Hindlimb muscle (tissue), 1 donor: Measurements from ENCODE around the gene AHRR. TPM values are rescaled to one million over a fixed set of nuclear protein-coding genes. Genes with fewer than 3 reads are reported as not detected.

ENCODE experiments used
- DNase-seq: peaks from one replicate; pipeline ENCODE4 v3.0.0-alpha.2; 2013
- polyA plus RNA-seq: library from polyadenylated mRNA; unstranded; fragments of 120-200 nt; gene quantifications from one replicate; pipeline ENCODE4 v1.2.1, GENCODE V29; 2013; ENCODE audit not compliant: insufficient read length

The AHRR gene
- polyA plus RNA-seq, 1 donor: 2.3 TPM

- no peak for DNase-seq
Measured at GRCh38 chr5:417301-418161, 96.0 kb downstream of the AHRR start.

- no peak for DNase-seq
Measured at GRCh38 chr5:418162-419121, 96.9 kb downstream of the AHRR start.

- no peak for DNase-seq
Measured at GRCh38 chr5:419970-420369, 98.5 kb downstream of the AHRR start.

- no peak for DNase-seq
Measured at GRCh38 chr5:420632-421286, 99.2 kb downstream of the AHRR start.

- no peak for DNase-seq
Measured at GRCh38 chr5:421287-421880, 99.9 kb downstream of the AHRR start.

- no peak for DNase-seq
Measured at GRCh38 chr5:421901-422300, 100.4 kb downstream of the AHRR start.

GRCh38 chr5:422323-423232 lies 101.1 kb downstream of the AHRR start:
- DNase-seq: no peak

GRCh38 chr5:423233-423565 lies 101.7 kb downstream of the AHRR start:
- DNase-seq: no peak

GRCh38 chr5:423626-424261 lies 102.2 kb downstream of the AHRR start:
- no peak for DNase-seq

GRCh38 chr5:424301-425110 lies 103.0 kb downstream of the AHRR start:
- DNase-seq: no peak

- no peak for DNase-seq
Measured at GRCh38 chr5:425714-426113, 104.2 kb downstream of the AHRR start.

GRCh38 chr5:426392-426976 lies 105.0 kb downstream of the AHRR start:
- DNase-seq: no peak

GRCh38 chr5:427415-428087 lies 106.0 kb downstream of the AHRR start:
- no peak for DNase-seq

- no peak for DNase-seq
Measured at GRCh38 chr5:428219-428618, 106.7 kb downstream of the AHRR start.

- no peak for DNase-seq
Measured at GRCh38 chr5:428754-429452, 107.4 kb downstream of the AHRR start.

- peak; percentile 71 for DNase-seq
Measured at GRCh38 chr5:429453-430188, 108.1 kb downstream of the AHRR start.

GRCh38 chr5:430214-430925 lies 108.9 kb downstream of the AHRR start:
- no peak for DNase-seq
